ENCODE results near the gene SPINT2.

The SPINT2 gene

DNA sequence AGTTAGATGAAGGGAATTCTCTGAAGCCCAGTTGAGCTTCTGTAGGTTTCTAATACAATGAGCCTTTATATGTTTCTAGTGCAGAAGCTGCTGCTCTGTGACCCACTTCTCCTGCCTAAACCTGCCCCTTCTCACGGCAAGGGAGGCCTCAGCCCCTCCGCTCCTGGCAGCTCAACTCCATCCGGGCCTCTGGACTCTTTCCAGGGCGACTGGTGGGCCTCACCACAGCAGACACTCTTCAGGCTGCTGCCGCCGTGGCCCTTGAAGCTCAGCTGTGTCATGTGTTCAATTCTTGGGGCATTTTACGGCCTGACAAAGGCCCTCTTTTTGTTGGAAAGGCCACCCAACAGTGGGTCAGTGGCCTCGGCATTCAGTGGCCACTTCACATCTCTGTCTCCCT, 29.7 kb downstream of the SPINT2 start:
- DNase-seq (ENCODE audit: low spot score): no peak

- peak; percentile 78 for DNase-seq (ENCODE audit: low spot score)
These were observed 34.7 kb downstream of the SPINT2 start for GRCh38 chr19:38298821-38299680.

DNA sequence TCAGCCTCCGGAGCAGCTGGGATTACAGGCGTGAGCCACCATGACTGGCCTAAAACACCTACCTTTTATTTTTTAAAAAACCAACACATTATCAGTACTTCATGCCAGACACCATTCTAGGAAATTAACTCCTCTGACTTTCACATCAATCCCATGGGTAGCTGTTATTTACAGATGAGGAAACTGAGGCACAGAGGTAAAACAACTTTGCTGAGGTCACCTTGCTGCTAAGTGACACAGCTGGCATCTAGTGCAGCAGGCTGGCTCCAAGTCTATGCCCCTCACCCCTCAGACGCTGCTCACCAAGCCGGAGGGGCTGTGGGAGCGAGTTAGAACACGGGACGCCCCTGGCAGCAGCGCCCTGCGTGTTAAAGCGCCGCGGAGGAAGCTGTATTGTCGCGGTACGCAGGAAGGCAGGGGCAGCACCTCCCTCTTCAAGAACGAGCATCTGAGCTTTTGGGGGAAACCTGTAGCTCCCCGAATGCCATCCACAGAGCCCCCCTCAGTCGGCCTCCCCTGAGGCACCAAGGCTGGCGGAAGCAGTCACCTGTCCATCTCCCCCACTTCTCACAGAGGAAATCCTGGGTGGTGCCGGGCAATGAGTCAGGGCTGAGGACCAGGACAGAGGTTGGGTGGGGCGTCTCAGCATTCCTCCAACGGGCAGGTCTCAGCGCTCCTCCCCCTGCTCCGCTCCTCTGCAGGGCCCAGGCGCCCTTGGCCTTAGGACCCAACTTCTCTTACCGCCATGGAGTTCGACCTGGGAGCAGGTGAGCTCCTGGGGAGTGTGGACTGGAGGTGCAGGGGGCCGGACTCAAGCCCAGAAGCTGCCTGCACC, 39.4 kb downstream of the SPINT2 start, which contains the start of gene C19orf33:
Gene C19orf33 (plus strand): TSS at position 735 of the 835 bp plus-strand sequence. CDS start 11 bp downstream, at position 746.
- no peak for DNase-seq (ENCODE audit: low spot score)

DNA sequence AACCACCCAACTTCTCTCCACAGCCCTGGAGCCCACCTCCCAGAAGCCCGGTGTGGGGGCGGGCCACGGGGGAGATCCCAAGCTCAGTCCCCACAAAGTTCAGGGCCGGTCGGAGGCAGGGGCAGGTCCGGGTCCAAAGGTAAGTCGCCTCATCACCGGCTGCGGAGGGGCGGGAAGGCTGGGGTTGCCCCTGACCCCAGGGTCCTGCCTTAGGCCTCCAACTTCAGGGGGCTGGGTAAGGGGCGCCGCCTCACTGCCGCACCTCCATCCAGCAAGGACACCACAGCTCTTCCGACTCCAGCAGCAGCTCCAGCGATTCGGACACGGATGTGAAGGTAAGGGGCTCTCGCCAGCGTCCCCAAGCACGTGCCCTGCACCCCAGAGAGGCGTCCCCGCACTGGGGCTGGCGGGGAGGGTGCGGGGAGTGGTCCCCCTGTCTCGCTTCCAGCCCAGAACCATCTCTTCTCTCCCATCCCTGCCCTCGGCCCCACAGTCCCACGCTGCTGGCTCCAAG, 40.0 kb downstream of the SPINT2 start:
- DNase-seq (ENCODE audit: low spot score): no peak

DNA sequence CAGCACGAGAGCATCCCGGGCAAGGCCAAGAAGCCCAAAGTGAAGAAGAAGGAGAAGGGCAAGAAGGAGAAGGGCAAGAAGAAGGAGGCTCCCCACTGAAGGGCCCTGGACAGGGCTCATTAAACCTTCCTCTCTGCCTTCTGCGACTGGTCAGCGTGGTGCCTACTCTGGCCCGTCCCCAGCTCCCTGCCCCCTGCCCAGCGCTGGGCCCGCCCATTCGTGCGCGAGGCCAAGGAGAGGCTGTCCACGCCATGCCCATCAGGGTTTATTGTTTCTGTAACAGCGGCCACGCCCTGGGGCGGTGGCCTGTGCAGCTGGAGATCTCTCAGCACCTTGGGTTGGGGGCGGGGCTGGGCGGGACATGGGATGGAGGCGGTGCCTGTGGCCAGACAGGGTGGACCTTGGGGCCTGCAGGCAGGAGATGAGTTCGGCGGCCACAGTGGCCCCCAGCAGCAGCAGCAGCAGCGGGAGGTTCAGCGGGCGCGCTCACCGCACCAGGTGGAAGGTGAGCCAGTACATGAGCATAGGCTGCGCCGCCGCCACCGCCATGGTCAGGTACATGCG, 40.6 kb downstream of the SPINT2 start:
- DNase-seq (ENCODE audit: low spot score): no peak

DNA sequence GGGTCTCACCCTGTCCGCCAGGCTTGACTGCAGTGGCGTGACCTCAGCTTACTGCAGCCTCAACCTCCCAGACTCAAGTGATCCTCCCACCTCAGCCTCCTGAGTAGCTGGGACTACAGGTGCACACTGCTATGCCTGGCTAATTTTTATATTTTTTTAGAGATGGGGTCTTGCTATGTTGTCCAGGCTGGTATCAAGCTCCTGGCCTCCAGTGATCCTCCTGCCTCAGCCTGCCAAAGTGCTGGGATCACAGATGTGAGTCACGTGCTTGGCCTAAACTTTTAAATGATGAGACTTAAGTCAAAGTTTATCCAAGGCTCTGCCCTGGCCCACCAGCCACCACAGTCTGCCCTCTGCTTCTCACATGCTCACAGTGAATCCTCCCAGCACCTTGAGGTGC, 41.9 kb downstream of the SPINT2 start:
- DNase-seq (ENCODE audit: low spot score): no peak

- DNase-seq (ENCODE audit: low spot score): no peak
These were observed 42.7 kb downstream of the SPINT2 start for GRCh38 chr19:38307076-38307475.

- no peak for DNase-seq (ENCODE audit: low spot score)
These were observed 43.2 kb downstream of the SPINT2 start for GRCh38 chr19:38307597-38307996.

GRCh38 chr19:38308006-38308766, 43.8 kb downstream of the SPINT2 start:
- DNase-seq (ENCODE audit: low spot score): no peak

- DNase-seq (ENCODE audit: low spot score): no peak
These were observed 44.7 kb downstream of the SPINT2 start for GRCh38 chr19:38308926-38309614.

DNA sequence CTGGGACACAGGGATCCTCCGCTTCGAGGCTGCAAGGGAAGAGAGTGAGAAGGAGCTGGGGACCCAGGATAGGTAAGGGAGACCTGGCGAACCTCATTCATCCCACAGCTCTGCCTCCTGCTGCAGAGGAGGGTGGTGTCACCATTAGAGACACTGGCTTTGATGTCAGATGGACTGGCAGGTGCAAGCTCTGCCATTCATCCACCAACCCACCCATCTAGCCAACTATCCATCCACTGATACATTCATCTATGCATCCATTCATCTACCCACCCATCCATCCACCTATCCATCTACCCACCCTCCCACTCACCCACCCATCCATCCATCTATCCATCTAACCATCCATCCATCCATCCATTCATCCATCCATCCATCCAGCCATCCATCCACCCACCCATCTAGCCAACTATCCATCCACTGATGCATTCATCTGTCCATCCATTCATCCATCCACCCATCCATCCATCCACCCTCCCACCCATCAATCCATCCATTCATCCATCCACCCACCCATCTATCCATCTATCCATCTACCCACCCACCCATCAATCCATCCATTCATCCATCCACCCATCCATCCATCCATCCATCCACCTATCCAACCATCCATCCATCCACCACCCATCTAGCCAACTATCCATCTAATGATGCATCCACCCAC, 45.4 kb downstream of the SPINT2 start:
- no peak for DNase-seq (ENCODE audit: low spot score)

DNA sequence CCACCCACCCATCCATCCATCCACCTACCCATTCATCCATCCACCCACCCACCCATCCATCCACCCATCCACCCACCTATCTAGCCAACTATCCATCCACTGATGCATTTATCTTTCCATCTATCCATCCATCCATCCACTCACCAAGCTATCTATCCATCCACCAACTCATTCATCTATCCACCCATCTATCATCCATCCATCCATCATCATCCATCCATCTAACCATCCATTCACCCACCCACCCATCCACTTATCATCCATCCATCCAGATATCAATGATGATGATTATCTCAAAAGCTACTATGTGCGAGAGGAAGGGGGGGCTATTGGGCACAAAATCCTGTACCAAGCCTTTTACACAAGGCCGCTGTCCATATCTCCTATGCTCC, 45.9 kb downstream of the SPINT2 start:
- DNase-seq (ENCODE audit: low spot score): no peak

GRCh38 chr19:38310986-38311385, 46.6 kb downstream of the SPINT2 start:
- no peak for DNase-seq (ENCODE audit: low spot score)

DNA sequence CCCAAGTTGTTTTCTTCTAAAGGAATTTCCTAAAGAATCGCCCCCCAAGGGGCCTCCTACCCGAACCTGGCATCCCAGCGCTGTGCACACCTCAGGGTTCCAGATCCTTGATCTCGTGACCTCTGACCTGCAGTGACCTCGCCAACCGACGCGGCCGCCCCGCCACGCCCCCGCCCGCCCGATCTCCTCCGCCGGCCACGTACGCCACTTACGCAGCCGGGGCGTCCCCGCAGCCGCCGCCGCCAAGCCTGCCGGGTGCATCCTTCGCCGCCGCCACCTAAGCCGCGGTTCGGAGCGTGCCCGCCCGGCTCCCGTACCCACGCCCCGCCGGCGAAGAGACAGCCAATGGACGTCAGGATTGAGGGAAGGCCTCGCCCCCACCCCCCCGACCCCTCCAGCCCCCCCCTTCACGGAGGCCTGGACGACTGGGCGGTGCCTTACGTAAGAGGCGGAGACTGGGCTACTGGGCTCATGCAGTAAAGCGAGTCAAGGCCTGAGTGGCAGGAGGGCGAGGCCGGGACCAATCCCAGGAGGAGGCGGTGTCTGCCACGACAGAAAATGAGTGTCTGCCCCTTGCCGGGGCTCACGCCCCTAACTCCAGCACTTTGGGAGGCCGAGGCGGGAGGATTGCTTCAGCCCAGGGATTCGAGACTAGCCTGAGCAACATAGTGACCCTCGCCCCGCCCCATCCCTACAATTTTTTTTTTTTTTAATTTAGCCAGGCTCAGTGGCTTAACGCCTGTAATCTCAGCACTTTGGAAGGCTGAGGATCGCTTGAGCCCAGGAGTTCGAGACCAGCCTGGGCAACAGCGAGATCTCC, 51.5 kb downstream of the SPINT2 start, which contains the start of gene YIF1B:
Gene YIF1B (minus strand): TSS at position 291 of the 820 bp plus-strand sequence. CDS start 30 bp downstream, at position 261.
- peak; percentile 99 for DNase-seq (ENCODE audit: low spot score)

GRCh38 chr19:38316477-38317067, 52.2 kb downstream of the SPINT2 start:
- peak; percentile 42 for DNase-seq (ENCODE audit: low spot score)

DNA sequence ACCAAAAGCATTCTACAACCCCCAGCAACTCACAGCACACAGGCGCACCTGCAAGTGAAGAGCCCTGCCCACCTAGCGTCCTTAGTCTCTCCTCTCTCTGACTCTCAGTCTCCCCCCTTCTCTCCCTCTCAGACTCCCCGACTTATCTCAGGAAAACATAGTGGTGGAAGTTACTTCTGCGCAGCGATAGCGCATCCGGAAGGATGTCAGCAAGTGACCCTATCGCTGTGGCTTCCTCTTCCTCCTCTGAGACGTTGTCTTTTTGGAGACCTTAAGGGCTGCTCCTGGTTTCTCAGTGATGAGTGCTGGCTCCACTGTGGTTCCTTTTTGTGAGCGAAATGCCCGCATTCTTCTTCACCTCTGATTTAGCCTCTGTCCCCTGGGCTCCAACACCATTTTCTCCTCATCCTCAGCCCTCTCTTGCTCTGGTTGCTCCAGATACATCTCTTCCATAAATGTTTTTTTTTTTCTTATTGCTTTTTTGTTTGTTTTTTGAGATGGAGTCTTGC, 52.8 kb downstream of the SPINT2 start:
- DNase-seq (ENCODE audit: low spot score): no peak

DNA sequence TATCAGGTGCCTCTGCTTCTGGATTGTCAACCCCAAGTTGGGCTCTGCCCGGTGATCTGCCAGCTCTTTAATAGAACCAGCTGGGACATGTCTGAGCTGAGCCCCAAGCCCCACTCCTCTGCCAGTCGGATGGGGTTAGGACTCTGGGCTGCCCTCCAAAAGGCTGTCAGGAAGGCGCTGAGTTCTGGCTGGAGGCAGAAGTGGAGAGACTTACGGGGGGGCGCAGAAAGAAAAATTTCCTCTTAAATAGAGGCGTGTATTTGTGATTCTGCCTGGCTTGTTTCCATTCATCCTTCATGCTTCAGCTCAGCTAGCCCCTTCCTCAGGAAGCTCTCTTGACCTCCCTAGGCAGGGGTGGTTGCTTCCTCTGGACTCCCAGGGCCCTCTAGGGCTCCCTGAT, 54.3 kb downstream of the SPINT2 start:
- no peak for DNase-seq (ENCODE audit: low spot score)

GRCh38 chr19:38319421-38320258, 55.3 kb downstream of the SPINT2 start, which contains the start of gene KCNK6:
Gene KCNK6 (plus strand): TSS chr19:38319845. CDS start chr19:38319951, 106 bp downstream.
- DNase-seq (ENCODE audit: low spot score): peak; percentile 47
